IMR-90 (cell line): ENCODE measurements around the gene RIMBP2. TPM values are rescaled to one million over a fixed set of nuclear protein-coding genes. Genes with fewer than 3 reads are reported as not detected.

Source experiments
- ATAC-seq: fragments of 200-7000 bp; cut with Tn5 transposase; 2 replicates; pipeline ENCODE4 v1.9.1; 2020; ENCODE audit warnings: low read depth, mild to moderate bottlenecking, moderate library complexity
- BruUV-seq: library from RNA; stranded (reverse); fragments of 400-500 nt; replicated peaks from 2 replicates; lab custom pipeline; 2021; lab: Mats Ljungman, UMichigan
- CTCF ChIA-PET: fragments of 300-600 bp; formaldehyde crosslinking; extraction: SDS; loops from one replicate; lab custom pipeline; 2021; ENCODE audit warnings: antibody characterized with exemption; lab: Yijun Ruan, JAX
- POLR2A ChIA-PET: fragments of 300-600 bp; sonication (Branson Sonifier 250); formaldehyde crosslinking; loops from one replicate; lab custom pipeline; 2022; ENCODE audit warnings: antibody characterized with exemption; ENCODE audit not compliant: unreplicated experiment; lab: Charles Lee
- DNase-seq: peaks from one replicate; pipeline ENCODE4 v3.0.0; 2013
- H2AFZ ChIP-seq: replicated peaks from 2 replicates; pipeline ENCODE3; 2013; ENCODE audit warnings: low read length, mild to moderate bottlenecking; ENCODE audit not compliant: poor library complexity
- H2AK5ac ChIP-seq: 2 replicates; pipeline ENCODE4 v1.6.1; 2013; ENCODE audit warnings: low read depth, low read length, inconsistent platforms
- H2AK9ac ChIP-seq: replicated peaks from 2 replicates; pipeline ENCODE3; 2013; ENCODE audit warnings: mild to moderate bottlenecking, low read depth, low read length, moderate library complexity; ENCODE audit not compliant: poor library complexity
- H2BK120ac ChIP-seq: 2 replicates; pipeline ENCODE4 v1.6.1; 2013; ENCODE audit warnings: low read depth, low read length, inconsistent platforms
- H2BK15ac ChIP-seq: 3 replicates; pipeline ENCODE4 v1.6.1; 2013; ENCODE audit warnings: low read depth, low read length, inconsistent platforms
- H2BK20ac ChIP-seq: 2 replicates; pipeline ENCODE4 v1.6.1; 2013; ENCODE audit warnings: low read depth, mild to moderate bottlenecking, inconsistent platforms, low read length, moderate library complexity
- H2BK5ac ChIP-seq: 2 replicates; pipeline ENCODE4 v1.6.1; 2013; ENCODE audit warnings: mild to moderate bottlenecking, low read depth, low read length, inconsistent platforms; ENCODE audit not compliant: poor library complexity, severe bottlenecking
- H3K14ac ChIP-seq: replicated peaks from 2 replicates; pipeline ENCODE4 v1.6.1; 2013; ENCODE audit warnings: low read depth, low read length, inconsistent platforms
- H3K18ac ChIP-seq: 2 replicates; pipeline ENCODE4 v1.6.1; 2013; ENCODE audit warnings: low read depth, low read length, control low read depth
- H3K23ac ChIP-seq: 2 replicates; pipeline ENCODE4 v1.6.1; 2013; ENCODE audit warnings: low read depth, low read length, inconsistent platforms
- H3K27ac ChIP-seq: 2 replicates; pipeline ENCODE4 v1.5.1; 2013; ENCODE audit warnings: mild to moderate bottlenecking, control low read depth, low read length; ENCODE audit not compliant: insufficient read depth
- H3K27me3 ChIP-seq: 2 replicates; pipeline ENCODE4 v1.6.1; 2013; ENCODE audit warnings: low read length; ENCODE audit not compliant: control insufficient read depth, insufficient read depth
- H3K36me3 ChIP-seq: 2 replicates; pipeline ENCODE4 v1.6.1; 2013; ENCODE audit warnings: low read length, mixed read lengths; ENCODE audit not compliant: control insufficient read depth, insufficient read depth
- H3K4ac ChIP-seq: 2 replicates; pipeline ENCODE4 v1.6.1; 2013; ENCODE audit warnings: low read depth, low read length, inconsistent platforms
- H3K4me1 ChIP-seq: 2 replicates; pipeline ENCODE4 v1.6.1; 2013; ENCODE audit warnings: low read length, mixed read lengths; ENCODE audit not compliant: control insufficient read depth, insufficient read depth
- H3K4me2 ChIP-seq: 2 replicates; pipeline ENCODE4 v1.6.1; 2013; ENCODE audit warnings: low read depth, mild to moderate bottlenecking, control low read depth, low read length, moderate library complexity
- H3K4me3 ChIP-seq: 2 replicates; pipeline ENCODE4 v1.5.1; 2013; ENCODE audit warnings: low read depth, mild to moderate bottlenecking, control low read depth, low read length, moderate library complexity; ENCODE audit not compliant: insufficient read depth
- H3K56ac ChIP-seq: 2 replicates; pipeline ENCODE4 v1.6.1; 2013; ENCODE audit warnings: low read length, inconsistent platforms; ENCODE audit not compliant: insufficient read depth; ENCODE audit errors: extremely low read depth
- H3K79me1 ChIP-seq, 2 experiments: 2 replicates each; pipeline ENCODE4 v1.6.1; 2013; ENCODE audit warnings: low read length in 2 of 2, inconsistent platforms in 1 of 2, low read depth in 1 of 2
- H3K9ac ChIP-seq: 2 replicates; pipeline ENCODE4 v1.6.1; 2013; ENCODE audit warnings: low read depth, low read length, control low read depth
- H3K9me1 ChIP-seq: 2 replicates; pipeline ENCODE4 v1.6.1; 2013; ENCODE audit warnings: low read length, inconsistent platforms; ENCODE audit not compliant: insufficient read depth
- H3K9me3 ChIP-seq: 2 replicates; pipeline ENCODE4 v1.6.1; 2013; ENCODE audit warnings: low read length; ENCODE audit not compliant: control insufficient read depth, insufficient read depth
- H4K20me1 ChIP-seq: 2 replicates; pipeline ENCODE4 v1.6.1; 2013; ENCODE audit warnings: low read length, inconsistent platforms; ENCODE audit not compliant: insufficient read depth
- H4K5ac ChIP-seq: 2 replicates; pipeline ENCODE4 v1.6.1; 2013; ENCODE audit warnings: mild to moderate bottlenecking, low read depth, low read length, control low read depth
- H4K8ac ChIP-seq, 2 experiments: 2 replicates each; pipeline ENCODE4 v1.6.1; 2013; ENCODE audit warnings: low read depth in 2 of 2, low read length in 2 of 2, control low read depth in 1 of 2, inconsistent platforms in 1 of 2
- H4K91ac ChIP-seq: 2 replicates; pipeline ENCODE4 v1.6.1; 2013; ENCODE audit warnings: low read depth, low read length, inconsistent platforms; ENCODE audit not compliant: insufficient read depth
- MAZ ChIP-seq: IDR thresholded peaks from 2 replicates; pipeline ENCODE4 v1.6.1; 2012; ENCODE audit warnings: low read depth, mild to moderate bottlenecking, low read length, improper control_type of control experiment, moderate library complexity, borderline replicate concordance
- RCOR1 ChIP-seq: IDR thresholded peaks from 2 replicates; pipeline ENCODE4 v1.6.1; 2012; ENCODE audit warnings: mild to moderate bottlenecking, low read length, improper control_type of control experiment; ENCODE audit not compliant: insufficient replicate concordance
- WGBS, 2 experiments: methylation state at CpG; one replicate each; pipeline versions ENCODE4 v1.1.5 to v1.1.7; 2013; ENCODE audit warnings: missing lambda C conversion rate in 2 of 2; ENCODE audit not compliant: insufficient read length in 1 of 2; ENCODE audit errors: extremely low coverage in 2 of 2; 5-methylcytosine and 5-hydroxymethylcytosine counted together
- dilution Hi-C: fragments of 300-500 bp; cut with HindIII; formaldehyde crosslinking; loops from one replicate; pipeline ENCODE4 v1.14.3; 2018; ENCODE audit warnings: low sequenced_read_pairs; ENCODE audit not compliant: unreplicated experiment
- in situ Hi-C: fragments of 300-500 bp; cut with MboI; formaldehyde crosslinking; loops from 3 replicates; pipeline ENCODE4 v1.14.3; 2019; ENCODE audit warnings: low sequenced_read_pairs, inconsistent platforms, mixed read lengths
- intact Hi-C: fragments of 100-400 bp; cut with micrococcal nuclease; formaldehyde crosslinking; loops from 2 replicates; pipeline ENCODE4 v1.10.0; 2022
- polyA plus RNA-seq, 3 experiments: library from polyadenylated mRNA; depleted of rRNA; stranded (reverse); fragments of >200 nt; gene quantifications; 2 replicates each; pipeline ENCODE4 v1.2.3, GENCODE V29; 2012; ENCODE audit warnings: low replicate concordance in 1 of 3
- total RNA-seq: library from RNA; depleted of rRNA; stranded (reverse); fragments of >200 nt; gene quantifications from 2 replicates; pipeline ENCODE4 v1.2.3, GENCODE V29; 2012

RIMBP2 gene
- total and polyA plus RNA-seq, 2 of the 4 experiments (the other 2 are of a cell fraction): not detected

DNA sequence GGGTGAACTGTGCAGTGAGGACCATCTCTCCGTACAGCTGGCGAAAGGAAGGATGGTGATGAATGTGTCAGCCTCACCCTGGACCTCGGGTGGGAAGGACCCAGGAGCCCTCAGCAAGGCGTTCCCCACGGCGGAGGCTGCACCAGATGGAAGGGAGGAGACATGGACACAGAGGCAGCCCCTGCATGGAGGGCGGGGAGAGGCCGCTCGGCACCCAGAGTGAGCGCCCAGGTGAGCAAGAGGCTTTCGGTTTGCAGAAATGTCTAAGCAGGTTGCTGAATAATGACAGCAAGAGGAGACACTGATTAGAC lies 268.5 kb downstream of the RIMBP2 start:
- Histone ChIP-seq H4K20me1 (no peaks in the 10 kb centered on the region), H3K4ac (no peak overlapping the region), H4K91ac (no peak overlapping the region), H3K23ac (no peak overlapping the region), H3K9me1 (no peaks in the 10 kb centered on the region), H3K14ac (no peak overlapping the region), H3K27me3 (no peaks in the 10 kb centered on the region), H3K79me1 (no peaks in the 10 kb centered on the region), H3K4me3 (no peak overlapping the region), H3K56ac (no peak overlapping the region), H2BK15ac (no peak overlapping the region), H3K4me2 (no peak overlapping the region), H2BK120ac (no peak overlapping the region), H3K9me3 (peaks cover 56% of the 10 kb centered on the region), H3K4me1 (no peaks in the 10 kb centered on the region), H2BK20ac (no peak overlapping the region), H4K5ac (no peak overlapping the region), H3K18ac (no peak overlapping the region), H3K36me3 (no peaks in the 10 kb centered on the region), H4K8ac (no peak overlapping the region), H2BK5ac (no peak overlapping the region), H3K9ac (no peak overlapping the region), H2AK5ac (no peak overlapping the region), H3K27ac (no peak overlapping the region), H2AFZ (no peak overlapping the region), H2AK9ac (no peak overlapping the region)
- CTCF ChIA-PET: no interaction called here
- DNase-seq: no peak
- no TSS peak for BruUV-seq
- POLR2A ChIA-PET: no interaction called here
- in situ Hi-C loops: no loop called here
- TF ChIP-seq MAZ: no peak
- no peak for TF ChIP-seq RCOR1
- dilution Hi-C loops: no loop called here
- 47% methylated on average over 3 of the region's 11 CpGs; no CpG with 5 or more reads in 1 of the 2 experiments for WGBS, 2 experiments
- intact Hi-C loops: no loop called here
- no peak for ATAC-seq
